OCI-LY1 (cell line): ENCODE data around the gene ERMAP.

Experiments
- EZH2 ChIP-seq: fragments of 200-600 bp; sonication (generic), shearing (Covaris generic); IDR thresholded peaks from 2 replicates; pipeline ENCODE4 v1.8.0; 2017; ENCODE audit warnings: borderline replicate concordance, mixed run types, mild to moderate bottlenecking, antibody characterized with exemption, low read length, moderate library complexity, mixed read lengths
- TF ChIP-seq, protein P1 (sequence below): fragments of 200-600 bp; sonication (generic), shearing (Covaris generic); IDR thresholded peaks from 2 replicates; pipeline ENCODE4 v1.5.1; 2017; ENCODE audit warnings: mild to moderate bottlenecking, antibody characterized with exemption, low read length, moderate library complexity, mixed read lengths

DNA sequence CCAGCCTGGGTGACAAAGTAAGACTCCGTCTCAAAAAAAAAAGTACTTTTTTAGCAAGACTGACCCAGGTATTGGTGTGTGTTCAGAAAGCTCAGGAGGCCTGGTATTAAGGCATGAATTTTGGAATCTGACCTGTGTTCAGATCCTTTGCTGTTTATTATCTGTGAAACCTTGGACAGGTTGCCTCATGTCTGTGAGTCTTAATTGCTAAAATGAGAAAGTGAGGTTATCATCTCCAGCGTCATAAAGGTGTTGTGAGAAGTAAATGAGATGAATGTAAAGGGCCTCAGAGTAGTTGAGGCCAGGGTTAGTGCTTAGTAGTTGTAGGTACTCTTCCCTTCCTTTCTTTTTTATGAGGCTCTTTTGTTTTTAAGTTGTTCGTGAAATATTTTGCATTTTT is 47.1 kb upstream of the ERMAP start:
- TF ChIP-seq, protein P1, sequence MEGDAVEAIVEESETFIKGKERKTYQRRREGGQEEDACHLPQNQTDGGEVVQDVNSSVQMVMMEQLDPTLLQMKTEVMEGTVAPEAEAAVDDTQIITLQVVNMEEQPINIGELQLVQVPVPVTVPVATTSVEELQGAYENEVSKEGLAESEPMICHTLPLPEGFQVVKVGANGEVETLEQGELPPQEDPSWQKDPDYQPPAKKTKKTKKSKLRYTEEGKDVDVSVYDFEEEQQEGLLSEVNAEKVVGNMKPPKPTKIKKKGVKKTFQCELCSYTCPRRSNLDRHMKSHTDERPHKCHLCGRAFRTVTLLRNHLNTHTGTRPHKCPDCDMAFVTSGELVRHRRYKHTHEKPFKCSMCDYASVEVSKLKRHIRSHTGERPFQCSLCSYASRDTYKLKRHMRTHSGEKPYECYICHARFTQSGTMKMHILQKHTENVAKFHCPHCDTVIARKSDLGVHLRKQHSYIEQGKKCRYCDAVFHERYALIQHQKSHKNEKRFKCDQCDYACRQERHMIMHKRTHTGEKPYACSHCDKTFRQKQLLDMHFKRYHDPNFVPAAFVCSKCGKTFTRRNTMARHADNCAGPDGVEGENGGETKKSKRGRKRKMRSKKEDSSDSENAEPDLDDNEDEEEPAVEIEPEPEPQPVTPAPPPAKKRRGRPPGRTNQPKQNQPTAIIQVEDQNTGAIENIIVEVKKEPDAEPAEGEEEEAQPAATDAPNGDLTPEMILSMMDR = no peak
- no peak for TF ChIP-seq EZH2
